Measurements from ENCODE around the gene CTCF.

Gene CTCF

GRCh38 chr16:67653789-67654402, 91.6 kb downstream of the CTCF start:
- DNase-seq = no peak

DNA sequence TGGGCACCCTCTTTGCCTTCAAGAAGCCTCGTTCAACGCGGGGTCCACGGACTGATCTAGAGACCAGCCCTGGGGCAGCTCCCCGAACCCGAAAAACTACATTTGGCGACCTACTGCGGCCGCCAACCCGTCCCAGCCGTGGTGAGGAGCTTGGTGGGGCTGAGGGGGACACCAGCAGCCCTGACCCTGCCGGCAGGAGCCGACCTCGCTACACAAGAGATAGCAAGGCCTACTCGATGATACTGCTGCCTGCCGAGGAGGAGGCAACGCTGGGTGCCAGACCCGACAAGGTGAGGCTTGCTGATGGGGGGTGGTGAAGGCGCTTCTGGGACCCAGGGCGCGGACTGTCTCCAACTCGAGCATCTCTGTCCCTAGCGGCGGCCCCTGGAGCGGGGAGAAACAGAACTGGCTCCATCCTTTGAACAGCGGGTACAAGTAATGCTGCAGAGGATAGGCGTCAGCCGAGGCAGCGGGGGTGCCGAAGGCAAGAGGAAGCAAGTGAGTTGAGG, 92.1 kb downstream of the CTCF start:
- no peak for DNase-seq

DNA sequence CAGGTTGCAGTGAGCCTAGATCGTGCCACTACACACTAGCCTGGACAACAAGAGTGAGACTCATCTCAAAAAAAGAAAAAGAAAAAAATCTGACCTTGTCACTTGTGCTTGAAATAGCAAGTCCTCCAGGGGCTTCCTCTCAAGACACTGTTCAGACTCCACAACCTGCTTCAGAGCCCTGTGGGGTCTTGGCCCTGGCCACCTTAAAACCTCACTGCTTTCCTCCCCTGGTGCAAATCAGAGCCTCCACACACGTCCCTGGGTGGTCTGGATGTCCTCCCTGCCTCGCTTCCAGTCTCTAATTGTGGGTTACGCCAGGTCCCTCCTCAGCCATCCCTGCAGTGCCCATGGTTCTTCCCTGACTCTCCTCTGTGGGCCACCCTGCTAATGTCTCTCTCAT, 93.0 kb downstream of the CTCF start:
- no peak for DNase-seq

DNA sequence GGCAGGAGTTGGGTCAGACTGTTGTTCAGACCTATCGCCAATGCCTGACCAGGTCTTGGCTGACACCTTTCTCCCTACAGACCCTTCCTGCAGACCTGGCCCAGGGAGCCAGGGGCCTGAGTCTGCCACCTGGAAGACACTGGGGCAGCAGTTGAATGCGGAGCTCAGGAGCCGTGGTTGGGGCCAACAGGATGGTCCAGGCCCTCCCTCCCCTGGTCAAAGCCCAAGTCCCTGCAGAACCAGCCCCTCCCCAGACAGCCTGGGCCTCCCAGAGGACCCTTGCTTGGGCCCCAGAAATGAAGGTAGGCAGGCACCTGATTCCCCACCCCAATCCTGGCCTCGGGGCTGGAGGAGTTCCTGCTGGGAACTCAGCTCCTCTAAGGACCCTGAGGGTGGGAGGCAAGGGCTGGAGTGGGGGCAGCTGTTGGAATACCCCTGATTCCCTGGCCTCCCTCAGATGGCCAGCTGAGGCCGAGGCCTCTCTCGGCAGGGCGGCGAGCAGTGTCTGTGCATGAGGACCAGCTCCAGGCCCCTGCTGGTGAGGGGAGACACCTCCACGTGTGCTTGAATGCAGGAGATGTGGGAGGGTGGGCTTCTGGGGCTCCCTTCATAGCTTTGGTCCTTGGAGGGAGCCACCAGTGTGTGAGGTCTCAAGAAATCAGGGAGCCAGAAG, 94.2 kb downstream of the CTCF start:
- no peak for DNase-seq

DNA sequence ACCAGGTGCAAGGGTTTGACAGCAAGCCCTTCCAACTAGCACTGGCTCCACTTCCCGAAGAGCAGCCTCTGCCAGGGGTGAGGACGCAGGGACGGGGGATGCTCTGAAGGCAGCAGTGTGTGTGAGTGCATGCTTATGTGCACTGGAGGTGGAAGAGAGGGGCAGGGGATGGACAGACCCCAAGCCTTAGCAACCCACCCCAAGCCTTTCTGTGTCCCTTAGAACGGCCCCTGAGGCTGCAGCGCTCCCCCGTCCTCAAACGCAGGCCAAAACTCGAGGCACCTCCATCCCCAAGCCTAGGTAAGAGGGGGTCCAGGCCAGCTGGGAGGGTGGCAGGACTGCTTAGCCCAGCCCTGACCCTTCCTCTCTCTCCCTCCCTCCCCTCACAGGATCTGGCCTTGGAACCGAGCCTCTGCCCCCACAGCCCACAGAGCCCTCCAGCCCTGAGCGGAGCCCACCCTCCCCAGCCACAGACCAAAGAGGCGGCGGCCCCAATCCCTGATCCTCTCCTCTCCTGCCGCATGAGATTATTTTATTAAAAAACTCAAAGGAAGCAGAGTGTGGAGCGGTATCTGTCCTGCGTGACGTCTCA, 94.8 kb downstream of the CTCF start:
- no peak for DNase-seq

GRCh38 chr16:67657751-67658518, 95.6 kb downstream of the CTCF start:
- DNase-seq = no peak

DNA sequence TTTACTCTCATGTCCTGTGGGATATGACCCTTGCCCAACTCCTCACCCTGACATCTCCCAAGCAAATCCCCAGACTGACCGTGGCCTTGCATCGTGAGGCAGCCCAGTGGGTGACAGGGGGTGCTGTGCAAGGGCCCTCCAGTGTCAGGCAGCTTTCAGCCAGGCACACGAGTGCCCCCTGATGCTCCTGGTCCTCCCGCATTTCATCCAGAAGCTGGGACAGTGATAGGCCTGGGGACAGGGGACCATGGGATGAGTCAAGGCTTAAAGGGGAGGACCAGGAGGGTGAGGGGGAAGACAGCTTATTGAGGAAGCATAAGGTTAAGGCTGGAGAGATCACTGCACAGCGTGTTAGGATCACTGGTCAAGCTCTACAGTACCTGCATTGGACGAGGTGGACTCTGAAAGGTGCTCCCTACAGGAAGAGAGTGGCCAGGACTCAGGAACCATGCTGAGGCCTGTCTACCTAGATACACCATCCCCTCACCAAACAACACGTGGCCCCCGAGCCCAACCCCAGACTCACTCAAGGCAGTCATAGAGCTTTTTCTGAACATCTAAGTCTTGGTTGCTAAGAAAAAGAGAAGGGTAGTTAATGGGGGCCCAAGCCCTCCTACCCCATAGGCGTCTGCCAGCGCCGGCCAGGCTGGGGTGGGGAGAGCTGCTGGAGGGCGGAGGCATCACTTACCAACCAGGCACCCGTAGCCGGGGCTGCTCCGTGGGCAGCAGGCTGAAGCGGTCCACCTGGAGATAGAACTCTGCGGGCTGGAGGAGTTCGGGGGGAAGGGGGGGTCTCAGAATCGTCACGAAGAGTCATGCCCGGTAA, 96.7 kb downstream of the CTCF start:
- DNase-seq = no peak

- DNase-seq = peak; percentile 90
Measured at GRCh38 chr16:67659675-67660563, 97.6 kb downstream of the CTCF start, which contains the start of gene ACD. Gene ACD, minus strand, starts transcription at chr16:67660260. Its CDS starts 40 bp downstream, at chr16:67660220.

GRCh38 chr16:67660564-67661028, 98.3 kb downstream of the CTCF start, which contains the start of gene PARD6A:
Gene PARD6A, plus strand, starts transcription at chr16:67660960. Its CDS starts 79 bp downstream, at chr16:67661039.
- peak; percentile 98 for DNase-seq

DNA sequence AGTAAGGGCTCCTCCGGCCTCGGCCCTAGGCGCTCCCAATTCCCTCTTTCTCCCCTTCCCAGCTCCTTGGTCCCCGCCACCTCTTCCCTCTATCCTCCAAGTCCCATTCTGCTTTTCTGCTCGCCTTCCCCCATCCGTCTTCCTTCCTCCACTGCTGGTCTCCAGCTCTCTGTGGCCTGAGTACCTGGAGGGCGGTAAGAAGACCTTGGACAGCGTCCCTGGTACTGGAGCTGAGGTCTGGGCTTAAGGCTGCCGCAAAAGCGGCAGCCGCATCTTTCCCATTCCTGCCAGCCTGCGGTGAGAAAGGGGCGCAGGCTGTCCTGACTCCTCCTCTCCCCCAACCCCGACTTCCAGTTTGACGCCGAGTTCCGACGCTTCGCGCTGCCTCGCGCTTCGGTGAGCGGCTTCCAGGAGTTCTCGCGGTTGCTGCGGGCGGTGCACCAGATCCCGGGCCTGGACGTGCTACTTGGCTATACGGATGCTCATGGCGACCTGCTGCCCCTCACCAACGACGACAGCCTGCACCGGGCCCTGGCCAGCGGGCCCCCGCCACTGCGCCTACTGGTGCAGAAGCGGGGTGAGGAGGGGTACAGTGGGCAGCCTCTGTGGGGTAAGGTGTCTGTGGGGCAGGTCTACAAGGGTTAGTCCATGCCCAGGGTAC, 98.9 kb downstream of the CTCF start:
- DNase-seq = peak; percentile 67

DNA sequence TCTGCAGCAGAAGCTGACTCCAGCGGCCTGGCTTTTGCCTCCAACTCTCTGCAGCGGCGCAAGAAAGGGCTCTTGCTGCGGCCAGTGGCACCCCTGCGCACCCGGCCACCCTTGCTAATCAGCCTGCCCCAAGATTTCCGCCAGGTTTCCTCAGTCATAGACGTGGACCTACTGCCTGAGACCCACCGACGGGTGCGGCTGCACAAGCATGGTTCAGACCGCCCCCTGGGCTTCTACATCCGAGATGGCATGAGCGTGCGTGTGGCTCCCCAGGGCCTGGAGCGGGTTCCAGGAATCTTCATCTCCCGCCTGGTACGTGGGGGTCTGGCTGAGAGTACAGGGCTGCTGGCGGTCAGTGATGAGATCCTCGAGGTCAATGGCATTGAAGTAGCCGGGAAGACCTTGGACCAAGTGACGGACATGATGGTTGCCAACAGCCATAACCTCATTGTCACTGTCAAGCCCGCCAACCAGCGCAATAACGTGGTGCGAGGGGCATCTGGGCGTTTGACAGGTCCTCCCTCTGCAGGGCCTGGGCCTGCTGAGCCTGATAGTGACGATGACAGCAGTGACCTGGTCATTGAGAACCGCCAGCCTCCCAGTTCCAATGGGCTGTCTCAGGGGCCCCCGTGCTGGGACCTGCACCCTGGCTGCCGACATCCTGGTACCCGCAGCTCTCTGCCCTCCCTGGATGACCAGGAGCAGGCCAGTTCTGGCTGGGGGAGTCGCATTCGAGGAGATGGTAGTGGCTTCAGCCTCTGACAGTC, 99.7 kb downstream of the CTCF start:
- DNase-seq = no peak

- no peak for DNase-seq
Measured at GRCh38 chr16:67662653-67663010, 100.3 kb downstream of the CTCF start.

- DNase-seq = peak; percentile 23
Measured at GRCh38 chr16:67663151-67663876, 101.0 kb downstream of the CTCF start.

DNA sequence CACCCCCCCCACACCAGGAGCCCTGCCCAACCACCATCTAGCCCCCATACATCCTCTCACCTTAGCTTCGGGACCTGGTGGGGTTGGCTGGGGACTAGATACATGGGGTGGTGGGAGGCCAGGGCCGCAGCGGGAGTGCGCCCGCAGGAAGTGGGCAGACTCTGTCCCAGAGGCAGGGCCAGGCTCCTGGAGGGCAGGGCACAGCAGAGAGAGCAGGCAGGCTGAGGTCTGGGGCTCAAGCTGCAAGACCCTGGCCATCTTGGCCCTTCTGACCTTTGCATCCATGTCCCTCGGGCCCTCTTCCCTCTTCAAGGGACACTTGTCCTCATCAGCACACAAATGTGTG, 101.5 kb downstream of the CTCF start:
- no peak for DNase-seq

DNA sequence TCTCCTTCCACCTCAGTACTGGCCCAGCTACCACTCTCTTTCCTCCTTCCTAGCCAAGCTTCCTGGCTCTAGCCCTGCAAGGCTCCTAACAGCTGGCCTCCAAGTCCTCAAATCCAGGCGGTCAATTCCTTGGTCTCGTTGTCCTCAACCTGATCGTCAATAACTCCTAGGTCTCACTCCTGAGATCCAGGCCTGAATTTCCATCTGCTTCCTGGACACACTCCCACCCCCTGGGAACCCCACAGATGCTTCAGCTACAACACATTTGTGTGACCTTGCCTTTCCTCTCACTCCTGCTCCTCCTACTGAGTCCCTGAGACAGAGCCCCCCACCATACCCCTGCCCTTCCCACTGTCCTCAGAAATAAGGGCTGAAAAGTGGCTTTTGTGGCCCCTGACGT, 101.9 kb downstream of the CTCF start:
- DNase-seq = no peak

- no peak for DNase-seq
Measured at GRCh38 chr16:67664871-67665270, 102.5 kb downstream of the CTCF start.

DNA sequence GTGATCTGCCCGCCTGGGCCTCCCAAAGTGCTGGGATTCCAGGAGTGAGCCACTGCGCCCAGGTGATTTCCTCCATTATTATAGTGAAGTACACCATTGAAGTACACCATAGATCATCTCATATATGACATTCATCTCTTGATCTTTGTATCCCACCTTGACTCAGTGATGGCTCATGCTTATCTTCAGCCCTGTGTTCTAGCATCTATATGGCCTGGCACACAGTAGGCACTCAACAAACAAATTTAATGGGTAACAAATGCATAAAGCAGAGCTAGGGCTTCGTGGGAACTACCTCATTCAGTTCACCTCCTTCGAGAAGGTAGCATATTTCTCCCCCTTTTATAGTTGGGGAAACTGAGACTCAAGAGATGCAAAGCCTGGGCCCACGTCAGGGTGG, 103.3 kb downstream of the CTCF start:
- DNase-seq = no peak

DNA sequence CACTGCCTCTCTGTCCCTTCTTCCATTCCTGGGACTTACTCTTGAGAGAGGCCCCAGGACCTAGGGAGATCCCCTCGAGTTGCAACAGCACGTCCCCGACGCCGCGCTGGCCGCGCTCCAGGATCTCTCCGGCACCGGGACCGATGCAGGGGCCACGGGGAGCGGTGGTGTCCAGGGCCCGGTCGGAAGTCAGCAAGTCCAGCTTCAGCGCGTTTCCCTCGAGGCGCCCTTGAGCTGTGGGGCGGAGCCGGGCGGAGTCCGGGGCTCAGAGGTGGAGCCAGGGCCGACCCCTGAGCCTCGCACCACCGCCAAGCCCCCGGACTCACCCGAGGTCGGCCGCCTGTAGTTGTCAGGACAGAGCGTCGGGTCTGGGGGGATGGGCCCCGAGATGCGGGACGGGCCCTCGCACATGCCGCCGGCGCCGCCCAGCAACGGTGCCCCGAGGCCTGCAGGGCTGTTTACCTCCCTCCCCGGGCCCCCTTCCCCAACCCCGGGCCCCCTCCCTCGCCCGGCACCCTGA, 103.8 kb downstream of the CTCF start:
- DNase-seq = peak; percentile 33
